HG02981 (cell line): ENCODE results near the gene VMP1.

Experiments
- ATAC-seq: cut with Tn5 transposase; IDR thresholded peaks from one replicate; pipeline ENCODE4 v1.9.1; 2021; ENCODE audit warnings: mild to moderate bottlenecking, moderate library complexity; ENCODE audit not compliant: unreplicated experiment

VMP1 gene

GRCh38 chr17:59707971-59708430, 547 bp downstream of the VMP1 start:
- no peak for ATAC-seq

GRCh38 chr17:59711936-59712335, 4.5 kb downstream of the VMP1 start:
- no peak for ATAC-seq

GRCh38 chr17:59712862-59713261, 5.4 kb downstream of the VMP1 start:
- ATAC-seq = no peak

DNA sequence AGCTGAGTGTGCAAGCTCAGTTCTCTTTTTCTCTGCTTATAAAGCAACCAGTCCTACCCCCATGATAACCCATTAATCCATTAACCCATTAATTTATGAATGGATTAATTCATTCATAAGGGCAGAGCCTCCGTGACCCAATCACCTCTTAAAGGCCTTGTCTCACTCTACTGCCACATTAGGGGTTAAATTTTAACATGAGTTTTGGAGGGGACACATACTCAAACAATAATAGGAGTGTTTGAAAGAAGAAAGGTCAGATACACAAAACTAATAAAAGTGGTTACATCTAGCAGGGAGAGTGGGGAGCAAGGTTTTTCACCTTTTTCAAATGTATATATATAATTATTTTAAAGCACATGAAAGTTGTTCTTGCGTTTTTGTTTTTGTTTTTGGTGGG, 6.8 kb downstream of the VMP1 start:
- no peak for ATAC-seq

GRCh38 chr17:59716427-59716826, 9.0 kb downstream of the VMP1 start:
- no peak for ATAC-seq

DNA sequence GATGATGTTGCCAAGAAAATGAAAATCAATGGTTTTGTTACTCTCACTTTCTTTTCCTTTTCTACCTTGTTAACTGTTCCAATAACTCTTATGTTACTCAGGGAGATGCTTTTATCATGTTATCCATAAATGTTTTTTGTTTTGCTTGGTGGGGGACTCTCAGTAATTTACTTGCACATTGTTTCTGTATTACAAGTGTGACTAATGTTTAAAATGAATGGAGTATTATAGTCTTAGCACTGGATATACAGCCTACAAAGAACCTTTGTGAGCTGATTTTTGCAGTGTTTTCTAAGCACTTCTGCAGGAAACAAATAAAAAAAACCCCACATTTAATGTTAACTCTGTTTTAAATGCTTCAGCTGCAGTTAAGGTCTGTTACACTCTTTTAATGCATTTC, 12.1 kb downstream of the VMP1 start:
- ATAC-seq = no peak

GRCh38 chr17:59722623-59723022, 15.2 kb downstream of the VMP1 start:
- ATAC-seq = no peak

GRCh38 chr17:59723041-59723440, 15.6 kb downstream of the VMP1 start:
- ATAC-seq = no peak

- ATAC-seq = no peak
Measured at GRCh38 chr17:59723607-59724006, 16.2 kb downstream of the VMP1 start.

GRCh38 chr17:59725691-59726090, 18.2 kb downstream of the VMP1 start:
- no peak for ATAC-seq

DNA sequence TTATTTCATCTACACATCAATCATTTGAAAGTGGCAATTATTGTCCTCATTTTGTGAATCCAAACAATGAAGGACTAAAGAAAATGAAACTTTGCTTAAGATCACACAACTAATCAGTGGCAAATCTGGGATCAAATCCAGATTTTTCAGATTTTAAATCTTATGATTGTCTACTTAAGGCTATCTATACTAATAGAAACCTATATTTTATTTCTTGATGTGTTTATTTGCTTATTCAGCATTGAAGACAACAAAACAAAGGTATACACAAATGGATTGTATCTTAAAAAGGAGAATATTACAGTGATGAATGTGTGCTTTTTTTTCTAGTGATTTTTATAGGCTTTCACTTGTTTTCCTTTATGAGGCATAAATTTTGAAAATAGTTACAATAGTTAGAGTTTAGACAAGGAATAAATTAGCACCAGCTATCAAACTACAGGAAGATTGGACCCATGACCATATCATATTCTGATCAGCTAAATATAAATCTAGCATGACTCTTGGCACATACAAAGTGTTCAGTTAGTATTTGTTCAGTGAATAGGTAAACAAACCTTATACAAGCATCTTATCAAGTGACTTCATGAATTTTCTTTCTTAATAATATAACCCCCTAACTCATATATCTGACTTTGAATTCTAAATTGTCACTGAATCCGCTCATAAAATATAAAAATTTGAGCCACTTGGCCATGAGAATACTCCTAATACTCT, 20.5 kb downstream of the VMP1 start:
- no peak for ATAC-seq

- no peak for ATAC-seq
Measured at GRCh38 chr17:59730268-59730834, 22.9 kb downstream of the VMP1 start.

DNA sequence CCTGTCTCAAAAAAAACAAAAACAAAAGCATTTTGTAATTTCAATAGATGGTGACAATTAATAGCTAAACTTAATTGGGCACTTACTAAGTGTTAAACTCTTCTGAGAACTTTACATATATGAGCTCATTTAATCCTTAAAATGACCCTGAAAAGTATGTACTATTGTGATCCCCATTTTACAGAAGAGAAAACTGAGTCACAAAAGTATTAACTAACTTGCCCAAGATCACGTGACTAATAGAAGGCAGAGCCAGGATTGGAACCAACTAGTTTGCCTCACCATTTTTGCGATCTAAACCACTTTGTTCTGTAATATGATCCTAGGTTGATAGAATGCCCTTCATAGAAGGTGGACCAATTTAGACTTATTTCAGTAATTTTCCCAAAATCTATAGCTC, 26.2 kb downstream of the VMP1 start:
- ATAC-seq = no peak

DNA sequence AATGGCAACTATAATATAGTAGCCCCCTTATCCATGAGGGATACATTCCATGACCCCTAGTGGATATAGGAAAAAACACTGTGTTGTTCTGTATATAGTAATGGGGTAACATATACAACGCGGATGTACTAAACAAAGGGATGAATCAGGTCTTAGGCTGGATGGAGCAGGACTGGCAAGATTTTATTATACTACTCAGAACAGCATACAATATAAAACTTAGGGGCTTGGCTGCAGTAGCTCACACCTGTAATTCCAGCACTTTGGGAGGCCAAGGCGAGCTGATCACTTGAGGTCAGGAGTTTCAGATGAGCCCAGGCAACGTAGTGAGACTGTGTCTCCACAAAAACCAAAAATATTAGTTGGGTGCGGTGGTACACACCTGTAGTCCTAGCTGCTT, 26.8 kb downstream of the VMP1 start:
- no peak for ATAC-seq

GRCh38 chr17:59737324-59737723, 29.9 kb downstream of the VMP1 start:
- ATAC-seq = no peak

DNA sequence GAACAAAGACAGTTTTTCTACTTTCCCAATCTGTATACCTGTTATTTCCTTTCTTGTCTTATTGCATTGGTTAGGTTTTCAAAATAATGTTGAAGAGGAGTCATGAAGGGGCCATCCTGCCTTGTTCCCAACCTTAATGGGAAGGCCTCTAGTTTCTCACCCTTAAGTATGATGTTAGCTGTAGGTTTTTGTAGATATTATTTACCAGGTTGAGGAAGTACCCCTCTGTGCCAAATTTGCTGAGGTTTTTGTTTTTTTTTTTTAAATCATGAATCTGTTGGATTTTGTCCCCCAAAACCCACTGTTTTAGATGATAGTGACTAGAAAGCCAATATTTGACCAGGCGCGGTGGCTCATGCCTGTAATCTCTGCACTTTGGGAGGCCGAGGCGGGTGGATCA, 36.4 kb downstream of the VMP1 start:
- ATAC-seq = no peak

GRCh38 chr17:59745040-59745439, 37.6 kb downstream of the VMP1 start:
- no peak for ATAC-seq

DNA sequence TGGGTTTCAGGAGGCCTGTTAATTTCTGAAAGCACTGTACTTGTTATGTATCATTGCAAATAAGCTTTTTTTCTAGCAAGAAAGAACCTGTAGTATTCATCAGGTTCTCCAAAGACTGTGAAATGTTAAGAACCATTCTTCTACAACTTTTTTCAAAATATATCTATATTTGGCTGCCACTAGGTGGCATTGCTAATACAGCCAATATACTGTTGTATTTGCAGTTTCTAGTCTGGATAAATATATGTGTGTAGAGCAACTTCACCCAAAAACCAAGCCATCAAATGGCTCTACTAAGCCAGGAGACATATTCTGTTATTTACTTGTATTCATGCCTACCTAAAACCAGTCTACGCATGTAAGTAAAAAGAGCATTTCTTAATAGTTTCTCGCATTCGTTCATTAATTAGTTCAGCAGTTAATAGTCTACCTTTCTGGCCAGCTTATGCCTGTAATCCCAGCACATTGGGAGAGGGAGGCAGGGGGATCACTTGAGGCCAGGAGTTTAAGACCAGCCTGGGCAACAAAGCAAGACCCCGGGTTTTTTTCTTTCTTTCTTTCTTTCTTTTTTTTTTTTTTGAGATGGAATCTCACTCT, 39.5 kb downstream of the VMP1 start:
- ATAC-seq = no peak

DNA sequence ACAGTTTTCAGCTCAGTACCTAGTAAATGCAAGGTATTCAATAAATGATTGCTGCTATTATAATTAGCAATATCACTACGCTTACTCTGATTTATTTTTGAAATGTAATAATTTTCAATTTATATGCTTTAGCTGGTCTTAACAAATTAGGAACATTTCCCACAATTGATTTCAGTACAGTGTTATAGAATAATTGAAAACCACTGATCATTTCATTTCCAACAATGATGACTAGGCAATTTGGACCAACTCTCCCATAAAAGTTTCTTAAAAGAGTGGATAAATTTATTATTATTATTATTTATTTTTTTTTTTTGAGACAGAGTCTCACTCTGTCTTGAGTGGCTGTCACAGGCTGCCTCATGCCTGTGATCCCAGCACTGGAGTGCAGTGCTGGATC, 41.1 kb downstream of the VMP1 start:
- no peak for ATAC-seq

DNA sequence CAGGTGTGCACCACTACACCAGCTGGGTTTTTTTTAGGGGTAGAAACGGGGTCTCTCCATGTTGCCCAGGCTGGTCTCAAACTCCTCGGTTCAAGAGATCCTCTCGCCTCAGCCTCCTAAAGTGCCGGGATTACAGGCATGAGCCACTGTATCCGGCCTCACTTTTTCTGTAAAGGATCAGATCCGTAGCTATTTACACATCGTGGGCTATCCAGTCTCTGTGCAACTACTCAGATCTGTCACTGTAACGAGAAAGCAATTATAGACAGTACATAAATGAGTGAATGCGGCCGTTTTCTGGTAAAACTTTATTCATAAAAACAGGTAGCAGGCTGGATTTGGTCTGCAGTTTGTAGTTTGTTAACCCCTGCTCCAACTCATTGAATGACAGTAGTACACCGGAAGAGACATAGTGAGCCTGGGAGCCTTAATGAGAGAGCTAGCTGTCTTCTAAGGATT, 44.5 kb downstream of the VMP1 start:
- ATAC-seq = no peak

- no peak for ATAC-seq
Measured at GRCh38 chr17:59752446-59752845, 45.0 kb downstream of the VMP1 start.

DNA sequence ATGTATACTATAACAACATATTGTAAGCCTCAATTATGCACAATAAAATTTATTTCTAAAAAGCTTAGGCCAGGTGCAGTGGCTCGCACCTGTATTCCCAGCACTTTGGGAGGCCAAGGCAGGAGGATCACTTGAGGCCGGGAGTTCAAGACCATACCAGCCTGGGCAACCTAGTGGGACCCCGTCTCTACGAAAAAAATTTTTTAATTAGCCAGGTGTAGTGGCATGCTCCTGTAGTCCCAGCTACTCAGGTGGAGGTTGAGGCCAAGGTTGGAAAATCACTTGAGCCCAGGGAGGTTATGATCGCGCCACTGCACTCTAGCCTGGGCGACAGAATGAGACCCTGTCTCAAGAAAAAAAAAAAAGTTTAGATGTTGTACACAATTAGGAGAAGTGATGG, 45.5 kb downstream of the VMP1 start:
- no peak for ATAC-seq
